ENCODE measurements around the gene ZDHHC14.

DNA sequence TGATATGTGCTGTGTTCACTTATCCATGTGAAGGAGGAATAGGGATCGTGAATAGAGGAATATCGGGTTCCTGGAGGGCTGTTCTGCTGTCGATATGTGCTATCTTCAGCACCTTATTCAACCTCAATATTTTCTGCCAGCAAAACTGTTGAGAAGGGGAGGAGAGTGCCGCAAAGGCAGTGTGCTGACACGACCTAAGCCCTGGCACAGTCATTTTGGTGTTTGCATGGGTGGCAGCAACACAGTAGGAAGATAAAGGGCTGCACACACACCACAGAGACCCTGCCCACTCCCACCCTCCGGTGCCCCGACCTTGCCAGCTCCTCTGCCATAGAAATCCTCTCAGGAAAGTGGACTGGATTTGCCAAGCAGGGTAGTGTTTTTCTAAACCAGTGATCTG, 47.0 kb downstream of the ZDHHC14 start:
- no peak for TF ChIP-seq EZH2 (IDR thresholded peaks at IDR 0.05; ENCODE audit: low read length, unreplicated experiment)
- TF ChIP-seq, protein P1, sequence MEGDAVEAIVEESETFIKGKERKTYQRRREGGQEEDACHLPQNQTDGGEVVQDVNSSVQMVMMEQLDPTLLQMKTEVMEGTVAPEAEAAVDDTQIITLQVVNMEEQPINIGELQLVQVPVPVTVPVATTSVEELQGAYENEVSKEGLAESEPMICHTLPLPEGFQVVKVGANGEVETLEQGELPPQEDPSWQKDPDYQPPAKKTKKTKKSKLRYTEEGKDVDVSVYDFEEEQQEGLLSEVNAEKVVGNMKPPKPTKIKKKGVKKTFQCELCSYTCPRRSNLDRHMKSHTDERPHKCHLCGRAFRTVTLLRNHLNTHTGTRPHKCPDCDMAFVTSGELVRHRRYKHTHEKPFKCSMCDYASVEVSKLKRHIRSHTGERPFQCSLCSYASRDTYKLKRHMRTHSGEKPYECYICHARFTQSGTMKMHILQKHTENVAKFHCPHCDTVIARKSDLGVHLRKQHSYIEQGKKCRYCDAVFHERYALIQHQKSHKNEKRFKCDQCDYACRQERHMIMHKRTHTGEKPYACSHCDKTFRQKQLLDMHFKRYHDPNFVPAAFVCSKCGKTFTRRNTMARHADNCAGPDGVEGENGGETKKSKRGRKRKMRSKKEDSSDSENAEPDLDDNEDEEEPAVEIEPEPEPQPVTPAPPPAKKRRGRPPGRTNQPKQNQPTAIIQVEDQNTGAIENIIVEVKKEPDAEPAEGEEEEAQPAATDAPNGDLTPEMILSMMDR (conservative IDR thresholded peaks at IDR 0.05; ENCODE audit: low read depth, low read length): no peak

Data from PC-3 (cell line).